CD14-positive monocyte (primary cell): ENCODE results near the gene ANKRD29. TPM values are rescaled to one million over a fixed set of nuclear protein-coding genes. Genes with fewer than 3 reads are reported as not detected.

Source experiments
- DNase-seq, 3 donors: peaks; one replicate each; pipeline ENCODE4 v3.0.0-alpha.2; 2011 to 2022
- H2AFZ ChIP-seq: 2 replicates; pipeline ENCODE4 v1.6.0; 2012; ENCODE audit warnings: mild to moderate bottlenecking, low read depth, low read length, inconsistent platforms; ENCODE audit not compliant: insufficient read depth, poor library complexity, severe bottlenecking
- H3K27ac ChIP-seq, 2 donors: 1 replicate in 1 of 2; 2 replicates in 1 of 2; pipeline ENCODE4 v1.5.1; 2012 to 2013; ENCODE audit warnings: low read length in 2 of 2, control low read depth in 1 of 2, inconsistent platforms in 1 of 2, low read depth in 1 of 2, mild to moderate bottlenecking in 1 of 2
- H3K27me3 ChIP-seq, 2 donors: one replicate each; pipeline versions ENCODE4 v1.6.0 to v1.6.1; 2011 to 2013; ENCODE audit warnings: low read length in 2 of 2; ENCODE audit not compliant: control insufficient read depth in 2 of 2, insufficient read depth in 2 of 2
- H3K36me3 ChIP-seq, 2 donors: replicated peaks in 1 of 2; 1 replicate in 1 of 2; 2 replicates in 1 of 2; pipeline versions ENCODE4 v1.5.1 to v1.6.1; 2012 to 2013; ENCODE audit warnings: low read length in 2 of 2, control low read depth in 1 of 2, inconsistent platforms in 1 of 2, mild to moderate bottlenecking in 1 of 2; ENCODE audit not compliant: insufficient read depth in 2 of 2, control insufficient read depth in 1 of 2
- H3K4me1 ChIP-seq, 2 donors: 1 replicate in 1 of 2; 2 replicates in 1 of 2; pipeline versions ENCODE4 v1.5.1 to v1.6.1; 2012 to 2013; ENCODE audit warnings: low read length in 2 of 2, control low read depth in 1 of 2, inconsistent platforms in 1 of 2, mild to moderate bottlenecking in 1 of 2, moderate library complexity in 1 of 2; ENCODE audit not compliant: insufficient read depth in 2 of 2, control insufficient read depth in 1 of 2
- H3K4me2 ChIP-seq: replicated peaks from 2 replicates; pipeline ENCODE3; 2012; ENCODE audit warnings: low read length, moderate library complexity, mild to moderate bottlenecking; ENCODE audit not compliant: poor library complexity, severe bottlenecking; ENCODE audit errors: extremely low read depth
- H3K4me3 ChIP-seq, 3 experiments: fragments of 200-600 bp in 1 of 3; sonication (generic) in 1 of 3; replicated peaks in 1 of 3; 1 replicate in 2 of 3; 2 replicates in 1 of 3; pipeline ENCODE4 v1.5.1; 2011 to 2013; ENCODE audit warnings: low read length in 3 of 3, mild to moderate bottlenecking in 3 of 3, control low read depth in 2 of 3, low read depth in 2 of 3, inconsistent platforms in 1 of 3, moderate library complexity in 1 of 3
- H3K79me2 ChIP-seq: 2 replicates; pipeline ENCODE4 v1.6.0; 2012; ENCODE audit warnings: mild to moderate bottlenecking, control low read depth, inconsistent platforms, low read length, moderate library complexity; ENCODE audit not compliant: insufficient read depth
- H3K9ac ChIP-seq: 2 replicates; pipeline ENCODE4 v1.6.0; 2017; ENCODE audit warnings: low read length, mild to moderate bottlenecking; ENCODE audit not compliant: insufficient read depth, poor library complexity, severe bottlenecking
- H3K9me3 ChIP-seq, 2 donors: replicated peaks in 1 of 2; 1 replicate in 1 of 2; 2 replicates in 1 of 2; pipeline versions ENCODE4 v1.5.1 to v1.6.1; 2012 to 2013; ENCODE audit warnings: low read length in 2 of 2, control low read depth in 1 of 2; ENCODE audit not compliant: control insufficient read depth in 1 of 2, insufficient read depth in 1 of 2
- H4K20me1 ChIP-seq: 2 replicates; pipeline ENCODE4 v1.6.0; 2012; ENCODE audit warnings: mild to moderate bottlenecking, low read length, control low read depth, moderate library complexity; ENCODE audit not compliant: insufficient read depth
- H3K27ac Mint-ChIP-seq, 7 donors: one replicate each; pipeline ENCODE4 v1.8.0; 2020; ENCODE audit warnings: mild to moderate bottlenecking in 7 of 7, mixed read lengths in 7 of 7, moderate library complexity in 6 of 7, inconsistent platforms in 2 of 7
- H3K27me3 Mint-ChIP-seq, 3 donors: one replicate each; pipeline ENCODE4 v1.8.0; 2021 to 2022; ENCODE audit warnings: low read depth in 3 of 3, mild to moderate bottlenecking in 3 of 3, mixed read lengths in 3 of 3, moderate library complexity in 3 of 3, inconsistent platforms in 1 of 3
- H3K36me3 Mint-ChIP-seq, 2 donors: one replicate each; pipeline ENCODE4 v1.8.0; 2020; ENCODE audit warnings: mixed read lengths in 2 of 2, inconsistent platforms in 1 of 2, mild to moderate bottlenecking in 1 of 2
- H3K4me1 Mint-ChIP-seq: one replicate; pipeline ENCODE4 v1.8.0; 2020; ENCODE audit warnings: mild to moderate bottlenecking, mixed read lengths
- H3K4me3 Mint-ChIP-seq, 2 donors: one replicate each; pipeline ENCODE4 v1.8.0; 2020; ENCODE audit warnings: mild to moderate bottlenecking in 2 of 2, mixed read lengths in 2 of 2, moderate library complexity in 1 of 2
- H3K9me3 Mint-ChIP-seq, 7 donors: one replicate each; pipeline ENCODE4 v1.8.0; 2020 to 2022; ENCODE audit warnings: mixed read lengths in 7 of 7, mild to moderate bottlenecking in 6 of 7, moderate library complexity in 6 of 7, inconsistent platforms in 2 of 7
- WGBS: methylation state at CpG from one replicate; pipeline ENCODE4 v1.1.5; 2013; ENCODE audit warnings: missing lambda C conversion rate; ENCODE audit not compliant: insufficient coverage; 5-methylcytosine and 5-hydroxymethylcytosine counted together
- intact Hi-C, 2 donors: fragments of 100-400 bp; cut with micrococcal nuclease; formaldehyde crosslinking; loops; one replicate each; pipeline versions ENCODE4 v1.15.0 to v1.15.1; 2023
- polyA plus RNA-seq, 3 donors: library from polyadenylated mRNA; depleted of rRNA in 1 of 3; unstranded in 2 of 3; stranded (reverse) in 1 of 3; fragments of 300-500 nt in 2 of 3; fragments of >200 nt in 1 of 3; fragmentation: Illumina TruSeq in 2 of 3; gene quantifications; 1 replicate in 2 of 3; 2 replicates in 1 of 3; pipeline ENCODE4 v1.2.3, GENCODE V29; 2012 to 2021
- TF ChIP-seq, protein P1 (sequence below): fragments of 200-600 bp; IDR thresholded peaks from one replicate; pipeline ENCODE4 v1.8.0; 2022; ENCODE audit warnings: antibody characterized with exemption, mild to moderate bottlenecking

The ANKRD29 gene
- polyA plus RNA-seq, 3 donors = 0.03 to 0.11 TPM; not detected in 1

DNA sequence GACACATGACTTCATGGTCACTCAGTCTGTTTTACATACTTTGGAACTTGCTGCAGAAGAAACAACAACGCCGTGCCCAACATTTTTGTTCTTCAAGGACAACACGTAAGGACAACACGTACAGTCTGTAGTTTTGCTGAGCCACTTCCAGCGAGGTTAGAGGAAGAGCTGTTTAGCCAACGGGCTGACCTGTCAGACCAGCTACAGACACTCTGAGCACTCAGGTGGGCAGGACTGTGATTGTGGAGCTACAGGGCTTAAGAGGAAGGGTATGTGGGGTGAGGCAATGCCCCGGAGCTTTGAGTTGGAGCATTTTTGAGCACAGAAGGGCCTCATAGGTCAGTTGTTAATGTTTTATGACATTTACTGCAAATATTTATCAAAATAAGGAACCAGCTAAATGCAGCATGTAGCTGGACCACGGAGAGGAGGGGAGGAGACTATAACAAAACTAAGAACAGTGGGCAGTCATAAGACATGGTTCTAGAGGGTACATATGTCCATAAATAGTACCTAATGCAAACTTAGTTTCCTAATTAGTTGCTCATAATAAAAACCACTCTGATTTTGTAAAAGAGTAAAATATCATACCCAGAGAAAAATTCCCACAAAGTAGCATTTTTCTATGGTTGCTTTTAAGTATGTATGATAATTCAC lies 50.1 kb downstream of the ANKRD29 start:
- no peak overlapping the region for H3K9ac ChIP-seq
- no peaks in the 10 kb centered on the region for H3K79me2 ChIP-seq
- WGBS = 88% methylated on average over 6 of the region's 8 CpGs
- H3K27ac Mint-ChIP-seq = peak overlapping the region in 2 of 7 donors; percentile 25 to 37
- no peak overlapping the region for H3K4me2 ChIP-seq
- no peaks in the 10 kb centered on the region for H4K20me1 ChIP-seq
- TF ChIP-seq, protein P1, sequence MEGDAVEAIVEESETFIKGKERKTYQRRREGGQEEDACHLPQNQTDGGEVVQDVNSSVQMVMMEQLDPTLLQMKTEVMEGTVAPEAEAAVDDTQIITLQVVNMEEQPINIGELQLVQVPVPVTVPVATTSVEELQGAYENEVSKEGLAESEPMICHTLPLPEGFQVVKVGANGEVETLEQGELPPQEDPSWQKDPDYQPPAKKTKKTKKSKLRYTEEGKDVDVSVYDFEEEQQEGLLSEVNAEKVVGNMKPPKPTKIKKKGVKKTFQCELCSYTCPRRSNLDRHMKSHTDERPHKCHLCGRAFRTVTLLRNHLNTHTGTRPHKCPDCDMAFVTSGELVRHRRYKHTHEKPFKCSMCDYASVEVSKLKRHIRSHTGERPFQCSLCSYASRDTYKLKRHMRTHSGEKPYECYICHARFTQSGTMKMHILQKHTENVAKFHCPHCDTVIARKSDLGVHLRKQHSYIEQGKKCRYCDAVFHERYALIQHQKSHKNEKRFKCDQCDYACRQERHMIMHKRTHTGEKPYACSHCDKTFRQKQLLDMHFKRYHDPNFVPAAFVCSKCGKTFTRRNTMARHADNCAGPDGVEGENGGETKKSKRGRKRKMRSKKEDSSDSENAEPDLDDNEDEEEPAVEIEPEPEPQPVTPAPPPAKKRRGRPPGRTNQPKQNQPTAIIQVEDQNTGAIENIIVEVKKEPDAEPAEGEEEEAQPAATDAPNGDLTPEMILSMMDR = no peak
- no peak for DNase-seq
- peaks cover 0 to 1% (median 0%) of the 10 kb centered on the region in 7 donors for H3K9me3 Mint-ChIP-seq
- H3K36me3 Mint-ChIP-seq = no peaks in the 10 kb centered on the region
- no peaks in the 10 kb centered on the region for H3K4me1 ChIP-seq
- intact Hi-C loops = no loop called here
- no peak overlapping the region for H3K27ac ChIP-seq
- H3K27me3 ChIP-seq = no peaks in the 10 kb centered on the region
- no peaks in the 10 kb centered on the region for H3K36me3 ChIP-seq
- peaks cover 8% of the 10 kb centered on the region for H3K4me1 Mint-ChIP-seq
- no peaks in the 10 kb centered on the region for H3K9me3 ChIP-seq
- peaks cover 0 to 11% (median 3%) of the 10 kb centered on the region in 3 donors for H3K27me3 Mint-ChIP-seq
- no peak overlapping the region for H2AFZ ChIP-seq
- H3K4me3 Mint-ChIP-seq = no peak overlapping the region
- H3K4me3 ChIP-seq = no peak overlapping the region

DNA sequence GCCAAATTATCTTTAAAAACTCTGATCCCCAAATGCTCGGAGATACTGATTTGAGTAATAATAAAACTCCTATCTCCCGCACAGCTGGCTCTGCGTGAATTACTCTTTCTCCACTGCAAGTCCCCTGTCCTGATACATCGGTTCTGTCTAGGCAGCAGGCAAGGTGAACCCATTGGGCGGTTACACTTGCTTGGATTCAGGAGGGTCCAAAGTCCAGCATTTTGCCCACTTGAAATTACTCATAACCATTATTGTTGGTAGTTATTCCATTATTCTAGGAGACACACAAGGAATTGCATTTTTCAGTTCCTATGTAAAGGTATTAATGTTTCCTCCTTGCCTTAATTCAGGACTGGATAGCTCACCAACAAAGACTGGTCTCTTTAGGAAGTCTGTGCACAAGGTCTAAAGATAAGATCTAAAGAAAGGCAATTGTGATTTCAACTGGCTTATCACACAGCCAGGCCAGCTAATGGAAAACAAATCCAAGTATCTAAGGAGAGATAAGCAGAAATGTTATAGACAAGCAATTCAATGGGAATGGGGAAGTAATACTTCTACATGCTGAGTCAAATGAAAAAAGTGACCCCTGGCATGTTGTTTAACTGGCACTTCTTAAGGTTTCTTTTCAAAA lies 53.2 kb downstream of the ANKRD29 start:
- H2AFZ ChIP-seq = no peak overlapping the region
- no peaks in the 10 kb centered on the region for H3K4me1 ChIP-seq
- intact Hi-C loops = no loop called here

More for the DNA sequence above, 53.2 kb downstream of the ANKRD29 start:
- WGBS = 100% methylated on average over 1 of the region's 5 CpGs
- Histone ChIP-seq H3K4me2 (no peak overlapping the region), H4K20me1 (no peaks in the 10 kb centered on the region), H3K36me3 (no peaks in the 10 kb centered on the region), H3K9ac (no peak overlapping the region), H3K9me3 (no peaks in the 10 kb centered on the region), H3K27me3 (no peaks in the 10 kb centered on the region), H3K27ac (no peak overlapping the region), H3K4me3 (no peak overlapping the region), H3K79me2 (no peaks in the 10 kb centered on the region)
- H3K4me3 Mint-ChIP-seq = no peak overlapping the region
- H3K27me3 Mint-ChIP-seq = peaks cover 0 to 11% (median 4%) of the 10 kb centered on the region in 3 donors
- H3K27ac Mint-ChIP-seq = no peak overlapping the region
- TF ChIP-seq, protein P1 = no peak
- peaks cover 0 to 2% (median 0%) of the 10 kb centered on the region in 7 donors for H3K9me3 Mint-ChIP-seq
- no peak for DNase-seq
- peaks cover 5% of the 10 kb centered on the region for H3K4me1 Mint-ChIP-seq
- no peaks in the 10 kb centered on the region for H3K36me3 Mint-ChIP-seq
